Astrocyte of the spinal cord (primary cell): Measurements from ENCODE around the gene SPINDOC.

Experiments used
- DNase-seq: peaks from one replicate; pipeline ENCODE4 v3.0.0; 2011; ENCODE audit warnings: low read depth, low spot score
- H3K4me3 ChIP-seq: 2 replicates; pipeline ENCODE4 v1.5.1; 2011; ENCODE audit warnings: low read depth, mild to moderate bottlenecking, low read length, moderate library complexity
- in situ Hi-C: cut with HindIII; loops from 2 replicates; pipeline ENCODE4 v1.10.0; 2017; ENCODE audit warnings: low sequenced_read_pairs
- TF ChIP-seq, protein P1 (sequence below): IDR thresholded peaks from 2 replicates; pipeline ENCODE4 v1.5.1; 2012; ENCODE audit warnings: low read depth, mild to moderate bottlenecking, low read length, inconsistent platforms

SPINDOC gene

DNA sequence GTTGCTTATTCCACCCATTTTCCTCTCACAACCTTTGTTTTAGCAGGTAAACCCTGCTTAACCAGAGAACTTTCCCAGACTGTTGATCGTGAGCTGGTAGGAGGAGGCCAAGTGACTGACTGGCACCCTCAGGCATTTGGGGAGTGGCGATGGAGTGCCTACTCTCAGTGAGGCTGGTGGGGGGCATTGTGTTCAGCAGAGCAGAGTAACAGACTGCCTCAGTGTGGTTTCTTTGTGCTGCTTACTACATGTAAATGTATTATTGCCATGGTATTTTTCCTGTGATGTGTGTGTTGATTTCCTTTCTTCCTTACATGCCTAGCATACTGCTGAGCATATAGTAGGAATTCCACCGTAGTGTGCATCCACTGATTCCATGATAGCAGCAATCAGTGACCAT is 28.3 kb downstream of the SPINDOC start:
- TF ChIP-seq, protein P1, sequence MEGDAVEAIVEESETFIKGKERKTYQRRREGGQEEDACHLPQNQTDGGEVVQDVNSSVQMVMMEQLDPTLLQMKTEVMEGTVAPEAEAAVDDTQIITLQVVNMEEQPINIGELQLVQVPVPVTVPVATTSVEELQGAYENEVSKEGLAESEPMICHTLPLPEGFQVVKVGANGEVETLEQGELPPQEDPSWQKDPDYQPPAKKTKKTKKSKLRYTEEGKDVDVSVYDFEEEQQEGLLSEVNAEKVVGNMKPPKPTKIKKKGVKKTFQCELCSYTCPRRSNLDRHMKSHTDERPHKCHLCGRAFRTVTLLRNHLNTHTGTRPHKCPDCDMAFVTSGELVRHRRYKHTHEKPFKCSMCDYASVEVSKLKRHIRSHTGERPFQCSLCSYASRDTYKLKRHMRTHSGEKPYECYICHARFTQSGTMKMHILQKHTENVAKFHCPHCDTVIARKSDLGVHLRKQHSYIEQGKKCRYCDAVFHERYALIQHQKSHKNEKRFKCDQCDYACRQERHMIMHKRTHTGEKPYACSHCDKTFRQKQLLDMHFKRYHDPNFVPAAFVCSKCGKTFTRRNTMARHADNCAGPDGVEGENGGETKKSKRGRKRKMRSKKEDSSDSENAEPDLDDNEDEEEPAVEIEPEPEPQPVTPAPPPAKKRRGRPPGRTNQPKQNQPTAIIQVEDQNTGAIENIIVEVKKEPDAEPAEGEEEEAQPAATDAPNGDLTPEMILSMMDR, result no peak
- in situ Hi-C loops, result no loop called here
- peak; percentile 58 for DNase-seq
- peak overlapping the region; percentile 91 for H3K4me3 ChIP-seq

DNA sequence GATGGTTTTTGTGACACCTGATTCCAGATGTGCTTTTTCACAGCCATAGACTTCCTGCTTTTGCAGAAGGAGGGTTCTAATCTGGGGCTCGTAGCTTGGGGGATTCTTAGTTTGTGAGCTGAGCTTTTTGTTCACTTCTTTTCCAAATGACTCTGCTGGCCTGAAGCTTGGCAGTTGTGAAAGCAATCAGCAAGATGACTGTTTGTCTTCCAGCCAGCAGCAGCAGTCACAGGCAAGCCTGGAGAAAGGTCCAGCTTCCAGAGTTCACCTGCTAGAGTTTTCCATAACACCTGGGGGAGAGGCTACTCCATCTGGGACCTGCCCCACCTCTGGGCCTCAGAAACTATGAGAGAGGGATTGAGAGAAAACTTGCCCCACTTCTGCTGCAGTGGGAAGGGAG is 29.8 kb downstream of the SPINDOC start:
- TF ChIP-seq, protein P1, result no peak
- in situ Hi-C loops, result no loop called here
- no peak overlapping the region for H3K4me3 ChIP-seq
- DNase-seq, result no peak

DNA sequence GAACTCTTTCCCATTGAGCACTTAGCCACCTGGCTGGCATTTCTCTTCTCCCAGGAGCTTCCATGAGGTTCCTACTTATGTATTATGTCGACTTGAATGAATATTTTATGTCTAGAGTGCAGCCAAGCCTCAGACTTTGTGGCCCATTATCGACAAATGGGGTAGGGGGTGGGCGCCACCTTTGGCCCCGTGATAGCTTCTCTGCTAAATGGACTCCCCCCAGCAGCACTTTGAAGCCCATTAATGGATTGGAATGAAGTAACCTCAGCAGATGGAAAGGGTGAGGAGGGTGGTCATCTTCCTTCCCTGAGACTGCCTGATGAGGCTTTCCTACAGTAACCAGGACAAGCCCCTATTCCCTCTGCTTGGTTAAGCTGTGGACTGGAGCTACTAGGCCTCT is 31.6 kb downstream of the SPINDOC start:
- TF ChIP-seq, protein P1, result no peak
- in situ Hi-C loops, result no loop called here
- no peak for DNase-seq
- H3K4me3 ChIP-seq, result no peak overlapping the region

DNA sequence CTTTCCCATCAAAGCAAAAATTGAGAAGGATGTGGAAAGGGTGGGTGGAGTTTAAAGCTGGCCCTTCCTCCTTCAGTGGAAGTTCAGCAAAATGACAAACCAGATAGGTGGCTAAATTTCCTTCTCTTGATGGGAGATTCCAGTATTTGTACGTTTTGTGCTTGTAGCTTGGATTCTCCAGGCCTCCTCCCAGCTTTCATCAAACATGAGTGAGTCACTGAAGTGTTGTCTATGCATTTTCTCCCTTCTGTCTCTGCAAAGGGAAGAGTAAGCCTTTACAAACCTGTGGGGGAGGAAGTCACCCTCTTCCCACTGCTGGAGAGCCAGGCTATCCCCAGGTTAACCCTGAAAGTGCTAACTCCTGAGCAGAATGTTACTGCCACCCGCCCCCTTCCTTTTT is 32.0 kb downstream of the SPINDOC start:
- DNase-seq, result peak; percentile 65
- in situ Hi-C loops, result no loop called here
- TF ChIP-seq, protein P1, result no peak

DNA sequence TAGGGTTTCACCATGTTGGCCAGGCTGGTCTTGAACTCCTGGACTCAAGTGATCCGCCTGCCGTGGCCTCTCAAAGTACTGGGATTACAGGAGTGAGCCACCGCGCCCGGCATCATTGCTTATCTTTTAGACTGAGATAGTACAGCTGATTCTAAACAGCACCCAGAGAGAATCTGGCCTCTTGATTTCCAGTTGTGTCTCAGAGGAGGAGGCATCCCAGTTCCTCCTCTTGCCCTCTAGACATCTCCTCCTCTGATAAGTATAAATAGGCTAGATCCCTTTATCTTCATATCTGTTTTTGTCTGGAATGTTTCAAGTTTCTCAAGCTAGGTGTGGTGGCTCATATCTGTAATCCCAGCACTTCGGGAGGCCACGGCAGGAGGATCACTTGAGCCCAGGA is 32.7 kb downstream of the SPINDOC start:
- H3K4me3 ChIP-seq, result no peak overlapping the region
- no peak for DNase-seq
- TF ChIP-seq, protein P1, result no peak
- in situ Hi-C loops, result no loop called here

More for the DNA sequence above, 32.0 kb downstream of the SPINDOC start:
- no peak overlapping the region for H3K4me3 ChIP-seq

DNA sequence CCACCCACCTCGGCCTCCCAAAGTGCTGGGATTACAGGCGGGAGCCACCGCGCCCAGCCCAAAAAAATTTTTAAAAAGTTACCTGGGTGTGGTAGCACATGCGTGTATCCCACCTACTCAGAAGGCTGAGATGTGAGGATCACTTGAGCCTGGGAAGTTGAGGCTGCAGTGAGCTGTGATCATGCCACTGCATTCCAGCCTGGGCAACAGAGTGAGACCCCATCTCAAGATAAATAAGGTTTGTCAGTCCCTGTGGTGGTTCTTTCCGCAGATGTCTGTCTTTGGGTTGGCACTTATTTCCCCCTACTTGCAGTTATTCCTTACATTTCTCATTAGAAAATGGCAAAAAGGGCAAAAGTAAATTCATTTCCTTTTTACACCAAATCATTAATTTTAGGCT is 33.6 kb downstream of the SPINDOC start:
- TF ChIP-seq, protein P1, result no peak
- DNase-seq, result no peak
- no peak overlapping the region for H3K4me3 ChIP-seq
- in situ Hi-C loops, result no loop called here

DNA sequence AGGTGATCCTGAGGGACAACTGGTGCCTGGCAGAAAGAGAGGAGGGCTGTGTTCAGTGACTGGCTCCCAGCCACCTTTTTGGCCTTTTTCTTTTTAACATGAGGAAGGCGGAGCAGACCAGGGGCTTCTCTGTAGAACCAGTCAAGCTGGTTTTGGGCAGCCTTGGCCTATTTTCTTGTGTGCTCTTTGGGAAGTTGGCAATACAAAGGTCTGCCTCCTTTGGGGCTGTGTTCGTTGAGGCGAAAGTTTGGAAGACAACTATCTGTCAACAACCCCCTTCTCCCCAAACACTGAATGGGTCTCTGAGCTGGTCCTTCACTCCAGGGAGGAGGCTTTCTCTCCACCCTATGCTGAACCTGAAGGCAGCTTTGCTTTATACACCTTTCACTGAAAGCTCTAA is 34.1 kb downstream of the SPINDOC start:
- in situ Hi-C loops, result no loop called here
- no peak overlapping the region for H3K4me3 ChIP-seq
- TF ChIP-seq, protein P1, result no peak
- DNase-seq, result no peak
